Breast epithelium (tissue), 3 donors: ENCODE results near the gene MYO1H.
"Not testable (repeated sequence)": the region's sequence is repeated elsewhere in the genome, so short reads cannot be mapped to it uniquely, and the experiment has no call there.

Experiments
- CTCF ChIP-seq, 3 donors: fragments of 450-650 bp; IDR thresholded peaks; one replicate each; pipeline ENCODE4 v1.5.1; 2016 to 2017; ENCODE audit warnings: antibody characterized with exemption in 3 of 3, mild to moderate bottlenecking in 3 of 3, moderate library complexity in 3 of 3
- POLR2A ChIP-seq: fragments of 450-650 bp; IDR thresholded peaks from one replicate; pipeline ENCODE4 v1.6.1; 2016; ENCODE audit warnings: antibody characterized with exemption, mild to moderate bottlenecking, moderate library complexity
- POLR2AphosphoS5 ChIP-seq, 3 donors: sonication (generic); formaldehyde crosslinking; IDR thresholded peaks; one replicate each; pipeline ENCODE4 v1.6.1; 2017; ENCODE audit warnings: antibody characterized with exemption in 3 of 3

GRCh38 chr12:109428804-109429203 is 81.1 kb downstream of the MYO1H start:
- TF ChIP-seq CTCF (IDR thresholded peaks at IDR 0.05); POLR2A; POLR2AphosphoS5 (IDR thresholded peaks at IDR 0.05): not testable (repeated sequence)
